ENCODE results near the gene SORCS2.

Gene SORCS2

DNA sequence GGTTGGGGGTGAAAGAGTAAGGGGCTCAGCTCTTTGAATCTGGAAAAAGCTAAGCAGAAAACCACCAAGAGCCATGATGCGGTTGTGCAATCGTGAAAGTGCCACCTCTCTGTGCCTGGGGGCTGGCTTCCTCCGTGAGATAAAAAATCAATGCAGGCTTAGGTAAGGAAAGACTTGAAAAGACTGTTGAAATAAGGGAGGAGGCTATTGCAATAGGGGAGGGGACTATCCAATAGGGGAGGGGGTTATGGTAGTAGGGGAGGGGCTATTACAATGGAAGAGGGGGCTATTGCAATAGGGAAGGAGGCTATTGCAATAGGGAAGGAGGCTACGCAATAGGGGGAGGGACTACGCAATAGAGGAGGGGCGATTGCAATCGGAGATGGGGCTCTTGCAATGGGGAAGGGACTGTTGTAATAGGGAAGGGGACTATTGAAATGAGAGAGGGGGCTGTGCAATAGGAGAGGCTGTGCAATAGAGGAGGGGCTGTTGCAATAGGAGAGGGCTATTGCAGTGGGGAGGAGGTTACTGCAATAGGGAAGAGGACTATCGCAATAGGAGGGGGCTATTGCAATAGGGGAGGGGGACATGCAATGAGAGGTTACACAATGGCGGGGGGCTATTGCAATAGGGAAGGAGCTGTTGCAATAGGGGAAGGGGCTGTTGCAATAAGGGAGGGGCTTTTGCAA is 404.7 kb downstream of the SORCS2 start:
- H3K27ac ChIP-seq (ENCODE audit: extremely low read depth, low read depth, low read length): no peak overlapping the region
- no peaks in the 10 kb centered on the region for H3K36me3 ChIP-seq (ENCODE audit: control insufficient read depth in 2 of 2, insufficient read depth in 1 of 2, low read length in 2 of 2)
- TF ChIP-seq, protein P1, sequence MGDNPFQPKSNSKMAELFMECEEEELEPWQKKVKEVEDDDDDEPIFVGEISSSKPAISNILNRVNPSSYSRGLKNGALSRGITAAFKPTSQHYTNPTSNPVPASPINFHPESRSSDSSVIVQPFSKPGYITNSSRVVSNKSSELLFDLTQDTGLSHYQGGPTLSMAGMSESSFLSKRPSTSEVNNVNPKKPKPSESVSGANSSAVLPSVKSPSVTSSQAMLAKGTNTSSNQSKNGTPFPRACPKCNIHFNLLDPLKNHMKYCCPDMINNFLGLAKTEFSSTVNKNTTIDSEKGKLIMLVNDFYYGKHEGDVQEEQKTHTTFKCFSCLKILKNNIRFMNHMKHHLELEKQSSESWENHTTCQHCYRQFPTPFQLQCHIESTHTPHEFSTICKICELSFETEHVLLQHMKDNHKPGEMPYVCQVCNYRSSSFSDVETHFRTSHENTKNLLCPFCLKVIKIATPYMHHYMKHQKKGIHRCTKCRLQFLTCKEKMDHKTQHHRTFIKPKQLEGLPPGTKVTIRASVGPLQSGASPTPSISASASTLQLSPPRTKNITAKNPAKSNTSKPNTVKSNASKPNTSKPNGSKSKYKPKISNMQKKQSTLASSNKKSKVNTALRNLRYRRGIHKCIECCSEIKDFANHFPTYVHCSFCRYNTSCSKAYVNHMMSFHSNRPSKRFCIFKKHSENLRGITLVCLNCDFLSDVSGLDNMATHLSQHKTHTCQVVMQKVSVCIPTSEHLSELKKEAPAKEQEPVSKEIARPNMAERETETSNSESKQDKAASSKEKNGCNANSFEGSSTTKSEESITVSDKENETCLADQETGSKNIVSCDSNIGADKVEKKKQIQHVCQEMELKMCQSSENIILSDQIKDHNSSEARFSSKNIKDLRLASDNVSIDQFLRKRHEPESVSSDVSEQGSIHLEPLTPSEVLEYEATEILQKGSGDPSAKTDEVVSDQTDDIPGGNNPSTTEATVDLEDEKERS (tag by site-specific recombination; IDR thresholded peaks at IDR 0.05): no peak
- TF ChIP-seq SCRT1 (tag by site-specific recombination; IDR thresholded peaks at IDR 0.05; ENCODE audit: borderline replicate concordance) (no peak), ZNF394 (tag by site-specific recombination; IDR thresholded peaks at IDR 0.05; ENCODE audit: borderline replicate concordance) (no peak), ZNF274 (IDR thresholded peaks at IDR 0.05; ENCODE audit: low read length) (no peak), ZNF274 (tag by site-specific recombination; IDR thresholded peaks at IDR 0.05; ENCODE audit: borderline replicate concordance) (no peak), ZNF785 (tag by site-specific recombination; IDR thresholded peaks at IDR 0.05) (peak; percentile 79; the same call in 1 of the 2 replicates), KLF10 (tag by site-specific recombination; IDR thresholded peaks at IDR 0.05) (no peak), ZIC2 (tag by site-specific recombination; IDR thresholded peaks at IDR 0.05) (no peak), ZNF521 (tag by site-specific recombination; IDR thresholded peaks at IDR 0.05) (no peak), ZBTB44 (tag by site-specific recombination; IDR thresholded peaks at IDR 0.05) (no peak), ZSCAN18 (tag by site-specific recombination; IDR thresholded peaks at IDR 0.05) (0 out of 2 replicates have a peak, but pooled peaks have one; percentile 27), ZNF311 (tag by site-specific recombination; IDR thresholded peaks at IDR 0.05; ENCODE audit: borderline replicate concordance) (no peak), REPIN1 (tag by site-specific recombination; IDR thresholded peaks at IDR 0.05; ENCODE audit: low read depth) (no peak)
- TF ChIP-seq, protein P2, sequence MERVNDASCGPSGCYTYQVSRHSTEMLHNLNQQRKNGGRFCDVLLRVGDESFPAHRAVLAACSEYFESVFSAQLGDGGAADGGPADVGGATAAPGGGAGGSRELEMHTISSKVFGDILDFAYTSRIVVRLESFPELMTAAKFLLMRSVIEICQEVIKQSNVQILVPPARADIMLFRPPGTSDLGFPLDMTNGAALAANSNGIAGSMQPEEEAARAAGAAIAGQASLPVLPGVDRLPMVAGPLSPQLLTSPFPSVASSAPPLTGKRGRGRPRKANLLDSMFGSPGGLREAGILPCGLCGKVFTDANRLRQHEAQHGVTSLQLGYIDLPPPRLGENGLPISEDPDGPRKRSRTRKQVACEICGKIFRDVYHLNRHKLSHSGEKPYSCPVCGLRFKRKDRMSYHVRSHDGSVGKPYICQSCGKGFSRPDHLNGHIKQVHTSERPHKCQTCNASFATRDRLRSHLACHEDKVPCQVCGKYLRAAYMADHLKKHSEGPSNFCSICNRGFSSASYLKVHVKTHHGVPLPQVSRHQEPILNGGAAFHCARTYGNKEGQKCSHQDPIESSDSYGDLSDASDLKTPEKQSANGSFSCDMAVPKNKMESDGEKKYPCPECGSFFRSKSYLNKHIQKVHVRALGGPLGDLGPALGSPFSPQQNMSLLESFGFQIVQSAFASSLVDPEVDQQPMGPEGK (tag by site-specific recombination; IDR thresholded peaks at IDR 0.05): no peak
- TF ChIP-seq, protein P3, sequence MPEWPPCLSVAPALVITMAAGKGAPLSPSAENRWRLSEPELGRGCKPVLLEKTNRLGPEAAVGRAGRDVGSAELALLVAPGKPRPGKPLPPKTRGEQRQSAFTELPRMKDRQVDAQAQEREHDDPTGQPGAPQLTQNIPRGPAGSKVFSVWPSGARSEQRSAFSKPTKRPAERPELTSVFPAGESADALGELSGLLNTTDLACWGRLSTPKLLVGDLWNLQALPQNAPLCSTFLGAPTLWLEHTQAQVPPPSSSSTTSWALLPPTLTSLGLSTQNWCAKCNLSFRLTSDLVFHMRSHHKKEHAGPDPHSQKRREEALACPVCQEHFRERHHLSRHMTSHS (tag by site-specific recombination; IDR thresholded peaks at IDR 0.05): no peak
- H3K4me1 ChIP-seq (ENCODE audit: control insufficient read depth, insufficient read depth, low read length): no peaks in the 10 kb centered on the region
- ChIA-PET CTCF (no interaction called here), POLR2A (no interaction called here)
- no peak overlapping the region for H3K4me3 ChIP-seq (ENCODE audit: low read depth, low read length)
- no peaks in the 10 kb centered on the region for H3K9me3 ChIP-seq (ENCODE audit: control insufficient read depth, insufficient read depth, low read depth, low read length)

All from HEK293 (cell line).